HG03066 (cell line): ENCODE data around the gene MLPH.
A peak's percentile ranks its signal among the peaks of the same experiment; 100 is the strongest.

Experiments used
- ATAC-seq: cut with Tn5 transposase; IDR thresholded peaks from one replicate; pipeline ENCODE4 v1.9.1; 2021; ENCODE audit warnings: low read depth; ENCODE audit not compliant: unreplicated experiment

MLPH gene

DNA sequence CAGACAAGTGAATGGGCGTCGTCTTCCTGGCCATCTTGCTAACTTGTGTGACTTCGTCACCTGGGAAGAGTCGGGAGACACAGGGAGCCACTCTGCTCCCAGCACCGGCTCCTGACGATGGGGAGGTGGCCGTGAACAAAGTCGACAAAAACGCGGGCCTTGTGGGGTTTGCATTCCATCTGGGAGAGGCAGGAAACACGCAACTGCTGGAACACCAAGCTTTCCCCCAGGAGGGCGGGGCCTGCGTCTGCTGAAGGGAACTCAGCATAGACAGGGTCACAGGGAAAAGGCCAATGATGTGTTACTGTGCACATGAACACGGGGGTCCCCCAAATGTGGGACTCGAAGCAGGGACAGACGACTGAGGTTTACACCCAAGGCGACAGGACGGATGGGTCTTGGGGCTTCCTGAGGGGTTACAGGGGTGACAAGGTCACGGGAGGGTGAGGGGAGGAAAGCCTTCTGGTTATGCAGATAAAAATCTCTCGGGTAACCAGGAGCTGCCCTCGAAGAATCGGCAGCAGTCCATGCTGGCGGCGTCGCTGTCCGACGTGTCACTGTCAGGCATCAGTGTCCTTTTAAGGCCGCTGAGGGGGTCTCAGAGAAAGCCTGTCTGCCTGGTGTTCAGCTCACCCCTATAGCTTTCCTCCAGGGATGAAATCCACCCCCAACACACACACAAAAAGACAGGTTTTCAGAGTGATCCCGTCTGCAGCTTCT, 51.1 kb downstream of the MLPH start:
- ATAC-seq = no peak

GRCh38 chr2:237538901-237539300, 51.9 kb downstream of the MLPH start:
- ATAC-seq = no peak

GRCh38 chr2:237539681-237540080, 52.6 kb downstream of the MLPH start:
- no peak for ATAC-seq

DNA sequence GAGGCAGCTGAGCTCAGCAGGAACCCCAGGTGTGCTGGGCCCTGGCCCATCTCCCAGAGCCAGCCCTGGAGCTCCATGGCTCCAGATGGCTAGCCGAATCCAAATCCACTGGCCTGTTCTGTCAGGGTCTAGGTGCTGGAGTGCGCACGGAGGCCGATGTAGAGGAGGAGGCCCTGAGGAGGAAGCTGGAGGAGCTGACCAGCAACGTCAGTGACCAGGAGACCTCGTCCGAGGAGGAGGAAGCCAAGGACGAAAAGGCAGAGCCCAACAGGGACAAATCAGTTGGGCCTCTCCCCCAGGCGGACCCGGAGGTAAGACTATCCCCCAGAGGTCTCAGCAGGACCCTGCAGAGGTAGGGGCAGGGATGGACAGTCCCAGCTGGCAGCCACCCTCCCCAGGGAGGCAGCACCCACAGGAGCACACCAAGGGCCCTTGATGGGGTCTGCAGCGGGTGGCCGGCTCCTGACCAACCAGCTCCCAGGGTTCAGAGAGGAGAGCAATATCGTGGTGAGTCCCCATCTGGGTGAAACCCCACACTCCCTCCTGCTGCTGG, 53.2 kb downstream of the MLPH start:
- no peak for ATAC-seq

DNA sequence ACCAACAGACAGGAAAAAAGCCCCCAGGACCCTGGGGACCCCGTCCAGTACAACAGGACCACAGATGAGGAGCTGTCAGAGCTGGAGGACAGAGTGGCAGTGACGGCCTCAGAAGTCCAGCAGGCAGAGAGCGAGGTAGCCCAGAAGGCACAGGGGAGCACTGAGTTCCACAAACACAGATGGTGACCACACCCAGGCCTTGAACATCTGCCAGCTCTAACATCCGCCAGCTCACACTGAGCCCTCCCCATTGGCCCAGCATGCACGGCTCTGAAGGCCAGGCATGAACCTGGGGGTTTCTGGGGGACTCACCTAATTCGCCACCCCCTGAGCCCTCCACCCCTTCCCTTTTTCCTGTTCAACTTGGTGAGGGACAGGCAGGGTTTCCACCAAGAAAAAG, 53.8 kb downstream of the MLPH start:
- no peak for ATAC-seq

DNA sequence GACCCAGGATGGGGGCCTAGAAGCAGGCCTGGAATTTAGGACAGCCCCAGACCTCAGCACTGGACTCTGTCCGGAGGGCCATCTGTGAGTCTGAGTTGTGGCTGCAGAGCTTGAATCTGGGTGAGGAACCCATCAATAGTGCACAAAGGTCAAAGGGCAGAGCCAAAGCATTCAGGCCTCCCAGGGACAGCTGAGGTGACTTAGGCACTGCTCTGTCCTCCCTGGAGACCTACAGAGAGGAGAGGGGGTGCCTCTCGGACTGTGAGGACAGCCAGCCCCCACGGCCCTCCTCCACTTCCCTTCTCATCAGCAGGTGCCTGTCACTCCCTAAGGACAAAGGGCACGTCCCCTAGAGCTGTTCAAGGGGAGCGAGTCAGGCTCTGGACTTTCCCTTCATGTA, 54.2 kb downstream of the MLPH start:
- ATAC-seq = no peak

- no peak for ATAC-seq
These were observed 55.1 kb downstream of the MLPH start for GRCh38 chr2:237542001-237542704.

- no peak for ATAC-seq
These were observed 59.2 kb downstream of the MLPH start for GRCh38 chr2:237546040-237546875.

GRCh38 chr2:237546876-237547395, 59.9 kb downstream of the MLPH start:
- ATAC-seq = no peak

- ATAC-seq = no peak
These were observed 60.9 kb downstream of the MLPH start for GRCh38 chr2:237547841-237548416.

- ATAC-seq = no peak
These were observed 62.2 kb downstream of the MLPH start for GRCh38 chr2:237549216-237549615.

- ATAC-seq = no peak
These were observed 62.8 kb downstream of the MLPH start for GRCh38 chr2:237549643-237550415.

GRCh38 chr2:237551071-237551574, 64.1 kb downstream of the MLPH start:
- ATAC-seq = no peak

DNA sequence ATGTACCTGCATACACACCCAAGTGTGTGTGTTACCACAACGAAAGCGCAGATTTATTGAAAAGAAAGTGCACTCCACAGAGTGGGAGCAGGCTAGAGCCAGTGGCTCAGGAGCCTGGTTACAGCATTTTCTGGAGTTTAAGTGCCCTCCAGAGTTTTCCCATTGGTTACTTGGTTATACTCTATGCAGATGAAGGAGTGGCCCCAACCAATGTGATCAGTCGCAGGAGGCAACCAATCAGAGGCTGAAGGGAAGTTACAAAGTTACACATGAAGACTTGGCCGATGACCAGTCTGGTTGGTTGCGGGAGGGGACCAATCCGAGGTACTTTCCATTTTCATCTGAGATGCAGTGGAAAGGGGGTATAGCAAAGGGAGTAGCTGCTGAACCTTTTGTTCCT, 65.9 kb downstream of the MLPH start:
- ATAC-seq = no peak

- no peak for ATAC-seq
These were observed 66.9 kb downstream of the MLPH start for GRCh38 chr2:237553948-237554347.

- ATAC-seq = no peak
These were observed 68.5 kb downstream of the MLPH start for GRCh38 chr2:237555560-237555959.

GRCh38 chr2:237556773-237557632, 70.0 kb downstream of the MLPH start:
- ATAC-seq = peak; percentile 88

- peak; percentile 24 for ATAC-seq
These were observed 70.6 kb downstream of the MLPH start for GRCh38 chr2:237557633-237558015.
